ENCODE measurements around the gene HSPA12B.

Gene HSPA12B

DNA sequence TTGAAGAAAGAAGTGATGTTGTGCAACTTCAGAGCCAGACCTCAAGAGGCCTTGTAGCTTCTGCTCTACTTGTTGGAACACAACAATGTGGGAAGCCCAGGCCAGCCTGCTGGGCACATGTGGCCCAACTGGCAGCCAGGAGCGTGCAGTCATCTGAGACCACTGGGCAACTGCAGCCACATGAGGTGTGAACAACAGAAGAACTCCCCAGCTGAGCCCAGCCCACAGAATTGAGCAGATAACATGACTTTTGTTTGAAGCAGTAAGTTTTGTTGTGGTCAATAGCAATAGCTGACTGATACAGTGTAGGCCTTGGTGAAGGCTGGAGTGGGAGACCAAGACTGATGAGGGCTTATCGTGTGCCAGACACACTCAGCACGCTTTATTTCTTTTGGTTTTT is 42.1 kb upstream of the HSPA12B start:
- H3K4me3 ChIP-seq (ENCODE audit: low read depth, low read length): no peak overlapping the region
- no peak for TF ChIP-seq CTCF (IDR thresholded peaks at IDR 0.05; ENCODE audit: control insufficient read depth, extremely low read depth, insufficient read depth)
- no peak for DNase-seq (ENCODE audit: low read depth)

DNA sequence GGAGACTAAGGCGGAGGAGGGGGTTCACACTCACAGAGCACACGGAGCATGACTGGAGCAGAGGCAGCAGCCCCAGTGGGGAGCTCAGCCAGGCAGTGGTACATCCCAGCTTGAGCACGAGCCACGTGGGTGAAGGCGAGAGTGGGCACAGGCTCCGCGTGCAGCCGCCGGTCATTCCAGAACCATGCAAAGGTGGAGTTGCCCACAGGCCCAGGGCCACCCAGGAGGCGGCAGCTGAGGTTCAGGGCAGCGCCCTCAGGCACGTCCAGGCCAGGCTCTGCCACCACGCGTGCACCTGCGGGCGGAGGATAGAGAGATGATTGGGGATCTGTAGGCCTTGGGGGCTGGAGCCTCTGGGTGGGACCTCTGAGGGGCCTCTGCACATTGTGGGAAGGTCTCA is 41.2 kb upstream of the HSPA12B start:
- TF ChIP-seq CTCF (IDR thresholded peaks at IDR 0.05; ENCODE audit: control insufficient read depth, extremely low read depth, insufficient read depth): no peak
- DNase-seq (ENCODE audit: low read depth): no peak
- H3K4me3 ChIP-seq (ENCODE audit: low read depth, low read length): no peak overlapping the region

DNA sequence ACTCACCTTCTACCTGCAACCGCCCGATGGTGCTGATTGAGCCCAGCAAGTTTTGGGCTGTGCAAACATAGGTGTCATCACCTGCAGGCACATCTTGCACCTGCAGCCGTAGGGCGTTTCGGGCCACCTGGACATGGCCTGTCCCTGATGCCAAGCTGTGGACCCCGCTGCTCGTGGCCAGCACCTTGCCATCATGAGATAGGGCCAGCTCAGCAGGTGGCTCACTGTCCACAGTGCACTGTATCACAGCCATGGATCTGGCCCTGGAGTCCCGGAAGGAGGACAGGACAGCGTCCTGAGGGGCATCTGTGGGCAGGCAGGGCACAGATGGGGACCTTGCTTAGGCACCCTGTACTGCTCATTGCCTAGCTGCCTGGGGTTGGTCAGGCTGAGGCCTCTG is 40.6 kb upstream of the HSPA12B start:
- DNase-seq (ENCODE audit: low read depth): no peak
- TF ChIP-seq CTCF (IDR thresholded peaks at IDR 0.05; ENCODE audit: control insufficient read depth, extremely low read depth, insufficient read depth): no peak
- no peak overlapping the region for H3K4me3 ChIP-seq (ENCODE audit: low read depth, low read length)

DNA sequence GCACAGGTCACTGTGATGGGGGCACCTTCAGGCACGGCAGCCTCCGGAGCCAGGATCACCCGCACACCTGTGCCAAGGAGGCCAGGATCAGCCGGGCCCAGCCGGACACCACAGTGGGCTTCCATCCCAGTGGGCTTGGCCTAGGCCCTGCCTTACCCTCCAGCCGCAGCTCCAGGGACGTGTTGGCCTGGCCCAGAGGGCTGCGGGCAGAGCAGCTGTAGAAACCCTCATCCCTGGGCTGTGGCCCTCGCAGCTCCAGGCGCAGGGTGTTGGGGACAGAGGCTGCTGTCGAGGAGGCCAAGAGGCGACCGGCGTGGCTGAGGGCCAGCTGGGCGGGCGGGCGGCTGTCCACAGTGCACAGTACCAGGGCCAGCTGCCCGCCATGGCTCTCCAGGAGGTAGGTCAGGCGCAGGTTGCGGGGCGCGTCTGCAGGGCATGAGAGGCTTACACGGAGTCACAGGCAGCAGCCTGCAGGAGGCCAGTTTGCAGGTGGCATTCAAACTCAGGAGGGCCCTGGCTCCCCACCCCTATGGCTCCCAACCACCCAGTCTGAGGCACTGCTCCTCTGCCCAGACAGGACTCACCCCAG is 39.7 kb upstream of the HSPA12B start:
- H3K4me3 ChIP-seq (ENCODE audit: low read depth, low read length): no peak overlapping the region
- DNase-seq (ENCODE audit: low read depth): no peak
- TF ChIP-seq CTCF (IDR thresholded peaks at IDR 0.05; ENCODE audit: control insufficient read depth, extremely low read depth, insufficient read depth): no peak

- no peak for DNase-seq (ENCODE audit: low read depth)
- no peak for TF ChIP-seq CTCF (IDR thresholded peaks at IDR 0.05; ENCODE audit: control insufficient read depth, extremely low read depth, insufficient read depth)
- H3K4me3 ChIP-seq (ENCODE audit: low read depth, low read length): no peak overlapping the region
These were observed 39.1 kb upstream of the HSPA12B start for GRCh38 chr20:3693376-3693775.

DNA sequence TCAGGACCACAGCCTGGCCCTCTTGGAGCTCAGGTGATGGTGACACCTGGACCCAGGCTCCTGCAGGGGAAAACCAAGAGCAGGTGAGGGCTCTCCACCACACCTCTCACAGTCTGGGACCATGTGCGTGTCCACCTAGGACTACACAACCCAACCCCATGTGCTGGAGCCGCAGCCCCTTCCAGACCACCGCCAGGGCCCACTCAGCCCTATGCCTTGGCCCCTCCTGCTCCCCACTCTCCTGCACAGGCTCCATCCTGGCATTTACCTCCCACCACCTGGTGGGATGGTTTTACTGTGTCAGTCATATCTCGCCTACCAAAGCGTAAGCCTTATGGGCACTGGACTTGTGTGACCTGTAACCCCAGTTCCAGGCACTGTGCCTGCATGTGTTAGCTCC is 37.6 kb upstream of the HSPA12B start:
- no peak for DNase-seq (ENCODE audit: low read depth)
- TF ChIP-seq CTCF (IDR thresholded peaks at IDR 0.05; ENCODE audit: control insufficient read depth, extremely low read depth, insufficient read depth): no peak
- H3K4me3 ChIP-seq (ENCODE audit: low read depth, low read length): no peak overlapping the region

DNA sequence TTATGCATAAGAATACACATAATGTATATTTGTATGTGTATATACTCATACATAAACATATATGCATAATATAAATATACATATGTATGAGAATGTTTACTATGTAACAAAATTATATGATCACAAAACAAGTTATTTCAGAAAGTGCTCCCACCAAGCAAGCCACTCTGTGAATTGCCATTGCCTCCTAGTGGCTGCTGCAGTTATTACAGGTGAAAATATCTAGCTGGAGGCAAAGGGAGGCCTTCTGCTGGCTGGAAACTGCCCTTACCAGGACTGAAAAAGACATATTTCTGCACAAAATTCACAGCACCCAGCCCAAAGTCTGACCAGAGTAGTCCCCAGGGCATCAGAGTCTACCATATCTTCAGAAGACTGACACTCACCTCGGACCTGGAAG is 36.3 kb upstream of the HSPA12B start:
- no peak for DNase-seq (ENCODE audit: low read depth)
- peak; percentile 34 for TF ChIP-seq CTCF (IDR thresholded peaks at IDR 0.05; ENCODE audit: control insufficient read depth, extremely low read depth, insufficient read depth)
- H3K4me3 ChIP-seq (ENCODE audit: low read depth, low read length): no peak overlapping the region
